PC-9 (cell line): ENCODE data around the gene DOCK9.

Experiments
- EZH2 ChIP-seq: fragments of 200-600 bp; sonication (generic); IDR thresholded peaks from 2 replicates; pipeline ENCODE4 v1.8.0; 2017; ENCODE audit warnings: antibody characterized with exemption, low read depth
- TF ChIP-seq, protein P1 (sequence below): fragments of 200-600 bp; sonication (generic); conservative IDR thresholded peaks from 2 replicates; pipeline ENCODE4 v1.6.1; 2017; ENCODE audit warnings: mixed run types, antibody characterized with exemption, mild to moderate bottlenecking, moderate library complexity

- TF ChIP-seq, protein P1, sequence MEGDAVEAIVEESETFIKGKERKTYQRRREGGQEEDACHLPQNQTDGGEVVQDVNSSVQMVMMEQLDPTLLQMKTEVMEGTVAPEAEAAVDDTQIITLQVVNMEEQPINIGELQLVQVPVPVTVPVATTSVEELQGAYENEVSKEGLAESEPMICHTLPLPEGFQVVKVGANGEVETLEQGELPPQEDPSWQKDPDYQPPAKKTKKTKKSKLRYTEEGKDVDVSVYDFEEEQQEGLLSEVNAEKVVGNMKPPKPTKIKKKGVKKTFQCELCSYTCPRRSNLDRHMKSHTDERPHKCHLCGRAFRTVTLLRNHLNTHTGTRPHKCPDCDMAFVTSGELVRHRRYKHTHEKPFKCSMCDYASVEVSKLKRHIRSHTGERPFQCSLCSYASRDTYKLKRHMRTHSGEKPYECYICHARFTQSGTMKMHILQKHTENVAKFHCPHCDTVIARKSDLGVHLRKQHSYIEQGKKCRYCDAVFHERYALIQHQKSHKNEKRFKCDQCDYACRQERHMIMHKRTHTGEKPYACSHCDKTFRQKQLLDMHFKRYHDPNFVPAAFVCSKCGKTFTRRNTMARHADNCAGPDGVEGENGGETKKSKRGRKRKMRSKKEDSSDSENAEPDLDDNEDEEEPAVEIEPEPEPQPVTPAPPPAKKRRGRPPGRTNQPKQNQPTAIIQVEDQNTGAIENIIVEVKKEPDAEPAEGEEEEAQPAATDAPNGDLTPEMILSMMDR: no peak
- no peak for TF ChIP-seq EZH2
These were observed 3.8 kb downstream of the DOCK9 start for GRCh38 chr13:98974053-98974452.
